ENCODE measurements around the gene MDC1. TPM values are rescaled to one million over a fixed set of nuclear protein-coding genes. Genes with fewer than 3 reads are reported as not detected.
"Not testable (repeated sequence)": the region's sequence is repeated elsewhere in the genome, so short reads cannot be mapped to it uniquely, and the experiment has no call there.

MDC1 gene
- total and polyA plus RNA-seq, 4 donors = 13.8 to 40.3 (median 25.9) TPM

GRCh38 chr6:30681766-30682142 lies 35.3 kb downstream of the MDC1 start:
- peak overlapping the region; percentile 16 for H3K4me3 ChIP-seq (ENCODE audit: low read depth, low read length)
- H3K27ac ChIP-seq (ENCODE audit: low read depth, low read length) = peak overlapping the region; percentile 88
- WGBS (ENCODE audit: insufficient coverage) = 76% methylated on average over 3 of the region's 4 CpGs
- H3K36me3 ChIP-seq (ENCODE audit: control insufficient read depth, insufficient read depth, low read length) = peaks cover 38% of the 10 kb centered on the region
- H3K27me3 ChIP-seq (ENCODE audit: control insufficient read depth, insufficient read depth, low read length) = no peaks in the 10 kb centered on the region
- H3K9me3 ChIP-seq (ENCODE audit: control insufficient read depth, insufficient read depth, low read length) = no peaks in the 10 kb centered on the region
- no peak for DNase-seq (ENCODE audit: low read depth in 4 of 6, low spot score in 6 of 6)
- peaks cover 57% of the 10 kb centered on the region for H3K4me1 ChIP-seq (ENCODE audit: control insufficient read depth, insufficient read depth, low read length)

GRCh38 chr6:30679765-30680535 lies 37.1 kb downstream of the MDC1 start:
- peaks cover 42% of the 10 kb centered on the region for H3K4me1 ChIP-seq (ENCODE audit: control insufficient read depth, insufficient read depth, low read length)
- WGBS (ENCODE audit: insufficient coverage) = 74% methylated on average over 5 of the region's 7 CpGs

GRCh38 chr6:30678964-30679726 lies 37.9 kb downstream of the MDC1 start:
- Histone ChIP-seq H3K27me3 (ENCODE audit: control insufficient read depth, insufficient read depth, low read length) (no peaks in the 10 kb centered on the region), H3K4me3 (ENCODE audit: low read depth, low read length) (no peak overlapping the region), H3K36me3 (ENCODE audit: control insufficient read depth, insufficient read depth, low read length) (peaks cover 37% of the 10 kb centered on the region), H3K9me3 (ENCODE audit: control insufficient read depth, insufficient read depth, low read length) (no peaks in the 10 kb centered on the region), H3K27ac (ENCODE audit: low read depth, low read length) (no peak overlapping the region), H3K4me1 (ENCODE audit: control insufficient read depth, insufficient read depth, low read length) (peaks cover 34% of the 10 kb centered on the region)
- 11% methylated on average over 17 of the region's 31 CpGs for WGBS (ENCODE audit: insufficient coverage)
- DNase-seq (ENCODE audit: low read depth in 4 of 6, low spot score in 6 of 6) = peak in 5 of 6 donors; percentile 27 to 86 (median 54)

More at GRCh38 chr6:30679765-30680535, 37.1 kb downstream of the MDC1 start:
- Histone ChIP-seq H3K36me3 (ENCODE audit: control insufficient read depth, insufficient read depth, low read length) (peaks cover 37% of the 10 kb centered on the region), H3K4me3 (ENCODE audit: low read depth, low read length) (no peak overlapping the region), H3K9me3 (ENCODE audit: control insufficient read depth, insufficient read depth, low read length) (no peaks in the 10 kb centered on the region), H3K27ac (ENCODE audit: low read depth, low read length) (no peak overlapping the region), H3K27me3 (ENCODE audit: control insufficient read depth, insufficient read depth, low read length) (no peaks in the 10 kb centered on the region)
- no peak for DNase-seq (ENCODE audit: low read depth in 4 of 6, low spot score in 6 of 6)

- Histone ChIP-seq H3K27me3 (ENCODE audit: control insufficient read depth, insufficient read depth, low read length) (no peaks in the 10 kb centered on the region), H3K36me3 (ENCODE audit: control insufficient read depth, insufficient read depth, low read length) (peaks cover 34% of the 10 kb centered on the region), H3K27ac (ENCODE audit: low read depth, low read length) (no peak overlapping the region), H3K4me1 (ENCODE audit: control insufficient read depth, insufficient read depth, low read length) (peaks cover 16% of the 10 kb centered on the region), H3K4me3 (ENCODE audit: low read depth, low read length) (no peak overlapping the region), H3K9me3 (ENCODE audit: control insufficient read depth, insufficient read depth, low read length) (no peaks in the 10 kb centered on the region)
- DNase-seq (ENCODE audit: low read depth in 4 of 6, low spot score in 6 of 6) = no peak
- 88% methylated on average over 2 of the region's 10 CpGs for WGBS (ENCODE audit: insufficient coverage)
Observed at GRCh38 chr6:30676660-30677285, 40.3 kb downstream of the MDC1 start.

- peak within 1 kb of the TSS; percentile 76 for H3K27ac ChIP-seq (ENCODE audit: low read depth, low read length)
- under 1% methylated on average over 52 of the region's 57 CpGs for WGBS (ENCODE audit: insufficient coverage)
- peak within 1 kb of the TSS; percentile 91 for H3K4me3 ChIP-seq (ENCODE audit: low read depth, low read length)
- H3K36me3 ChIP-seq (ENCODE audit: control insufficient read depth, insufficient read depth, low read length) = peaks cover 45% of the 10 kb centered on the region
- H3K27me3 ChIP-seq (ENCODE audit: control insufficient read depth, insufficient read depth, low read length) = no peaks in the 10 kb centered on the region
- DNase-seq (ENCODE audit: low read depth in 4 of 6, low spot score in 6 of 6) = peak; percentile 91 to 99 (median 96)
- H3K4me1 ChIP-seq (ENCODE audit: control insufficient read depth, insufficient read depth, low read length) = peaks cover 9% of the 10 kb centered on the region
- no peaks in the 10 kb centered on the region for H3K9me3 ChIP-seq (ENCODE audit: control insufficient read depth, insufficient read depth, low read length)
Observed at GRCh38 chr6:30672445-30673253, 44.4 kb downstream of the MDC1 start, which contains the start of gene DHX16. Gene DHX16, minus strand, starts transcription at chr6:30673006. Its CDS starts 165 bp downstream, at chr6:30672841.

- H3K27ac ChIP-seq (ENCODE audit: low read depth, low read length) = no peak overlapping the region
- WGBS (ENCODE audit: insufficient coverage) = 92% methylated on average over 20 of the region's 27 CpGs
- H3K4me3 ChIP-seq (ENCODE audit: low read depth, low read length) = no peak overlapping the region
- peaks cover 38% of the 10 kb centered on the region for H3K36me3 ChIP-seq (ENCODE audit: control insufficient read depth, insufficient read depth, low read length)
- H3K27me3 ChIP-seq (ENCODE audit: control insufficient read depth, insufficient read depth, low read length) = no peaks in the 10 kb centered on the region
- no peaks in the 10 kb centered on the region for H3K9me3 ChIP-seq (ENCODE audit: control insufficient read depth, insufficient read depth, low read length)
- peaks cover 9% of the 10 kb centered on the region for H3K4me1 ChIP-seq (ENCODE audit: control insufficient read depth, insufficient read depth, low read length)
- DNase-seq (ENCODE audit: low read depth in 4 of 6, low spot score in 6 of 6) = no peak
Observed at GRCh38 chr6:30670760-30671527, 46.1 kb downstream of the MDC1 start.

- H3K27me3 ChIP-seq (ENCODE audit: control insufficient read depth, insufficient read depth, low read length); DNase-seq (ENCODE audit: low read depth in 4 of 6, low spot score in 6 of 6); H3K9me3 ChIP-seq (ENCODE audit: control insufficient read depth, insufficient read depth, low read length); H3K4me1 ChIP-seq (ENCODE audit: control insufficient read depth, insufficient read depth, low read length); H3K27ac ChIP-seq (ENCODE audit: low read depth, low read length); H3K4me3 ChIP-seq (ENCODE audit: low read depth, low read length): not testable (repeated sequence)
- peaks cover 81% of the 10 kb centered on the region for H3K36me3 ChIP-seq (ENCODE audit: control insufficient read depth, insufficient read depth, low read length)
- 100% methylated on average over 1 of the region's 2 CpGs for WGBS (ENCODE audit: insufficient coverage)
Observed at GRCh38 chr6:30666300-30666699, 50.8 kb downstream of the MDC1 start.

- peaks cover 3% of the 10 kb centered on the region for H3K4me1 ChIP-seq (ENCODE audit: control insufficient read depth, insufficient read depth, low read length)
- peaks cover 78% of the 10 kb centered on the region for H3K36me3 ChIP-seq (ENCODE audit: control insufficient read depth, insufficient read depth, low read length)
- H3K4me3 ChIP-seq (ENCODE audit: low read depth, low read length) = no peak overlapping the region
- H3K27ac ChIP-seq (ENCODE audit: low read depth, low read length) = no peak overlapping the region
- no peaks in the 10 kb centered on the region for H3K9me3 ChIP-seq (ENCODE audit: control insufficient read depth, insufficient read depth, low read length)
- WGBS (ENCODE audit: insufficient coverage) = 94% methylated on average over 26 of the region's 34 CpGs
- DNase-seq (ENCODE audit: low read depth in 4 of 6, low spot score in 6 of 6) = no peak
- H3K27me3 ChIP-seq (ENCODE audit: control insufficient read depth, insufficient read depth, low read length) = no peaks in the 10 kb centered on the region
Observed at GRCh38 chr6:30664994-30665767, 51.9 kb downstream of the MDC1 start.

Measured in spinal cord (tissue), 10 donors.